Activated CD4-positive, CD25-positive, alpha-beta regulatory T cell treated with anti-CD3 and anti-CD28 coated beads, Interleukin-2, amount 50 U/mL, for 16 hours (primary cell): ENCODE results near the gene ALDH3B2.

Experiments used
- DNase-seq: peaks from one replicate; pipeline ENCODE4 v3.0.0-alpha.2; 2020; ENCODE audit warnings: low read depth, low spot score

Gene ALDH3B2

GRCh38 chr11:67613960-67614715, 60.3 kb downstream of the ALDH3B2 start:
- DNase-seq, result peak; percentile 61

- no peak for DNase-seq
These were observed 61.0 kb downstream of the ALDH3B2 start for GRCh38 chr11:67613313-67613959.

GRCh38 chr11:67612751-67613150, 61.7 kb downstream of the ALDH3B2 start:
- no peak for DNase-seq
